ENCODE measurements around the gene USP51.
"Not testable (repeated sequence)": the region's sequence is repeated elsewhere in the genome, so short reads cannot be mapped to it uniquely, and the experiment has no call there.

Gene USP51

GRCh38 chrX:55480390-55481062, 9.1 kb downstream of the USP51 start:
- no peak for DNase-seq (ENCODE audit: low read depth)
- no peak for TF ChIP-seq CTCF (conservative IDR thresholded peaks at IDR 0.05; ENCODE audit: low read depth, low read length)
- no peak overlapping the region for H3K4me3 ChIP-seq (ENCODE audit: low read depth, low read length)

GRCh38 chrX:55479956-55480355, 9.7 kb downstream of the USP51 start:
- DNase-seq (ENCODE audit: low read depth) = not testable (repeated sequence)

GRCh38 chrX:55465791-55466190, 23.9 kb downstream of the USP51 start:
- not testable (repeated sequence) for H3K4me3 ChIP-seq (ENCODE audit: low read depth, low read length); DNase-seq (ENCODE audit: low read depth)

More at GRCh38 chrX:55479956-55480355, 9.7 kb downstream of the USP51 start:
- H3K4me3 ChIP-seq (ENCODE audit: low read depth, low read length) = not testable (repeated sequence)

GRCh38 chrX:55465108-55465507, 24.5 kb downstream of the USP51 start:
- not testable (repeated sequence) for DNase-seq (ENCODE audit: low read depth); H3K4me3 ChIP-seq (ENCODE audit: low read depth, low read length)

- DNase-seq (ENCODE audit: low read depth); H3K4me3 ChIP-seq (ENCODE audit: low read depth, low read length): not testable (repeated sequence)
These were observed 25.6 kb downstream of the USP51 start for GRCh38 chrX:55464050-55464449.

GRCh38 chrX:55459926-55460325, 29.7 kb downstream of the USP51 start:
- not testable (repeated sequence) for H3K4me3 ChIP-seq (ENCODE audit: low read depth, low read length); DNase-seq (ENCODE audit: low read depth)

- DNase-seq (ENCODE audit: low read depth); H3K4me3 ChIP-seq (ENCODE audit: low read depth, low read length): not testable (repeated sequence)
These were observed 30.2 kb downstream of the USP51 start for GRCh38 chrX:55459426-55459825.

GRCh38 chrX:55455708-55456107, 33.9 kb downstream of the USP51 start:
- H3K4me3 ChIP-seq (ENCODE audit: low read depth, low read length) = not testable (repeated sequence)

GRCh38 chrX:55452833-55453124, 36.9 kb downstream of the USP51 start:
- H3K4me3 ChIP-seq (ENCODE audit: low read depth, low read length) = peak overlapping the region; percentile 65
- peak; percentile 2 for DNase-seq (ENCODE audit: low read depth)
- TF ChIP-seq CTCF (conservative IDR thresholded peaks at IDR 0.05; ENCODE audit: low read depth, low read length) = no peak

More at GRCh38 chrX:55455708-55456107, 33.9 kb downstream of the USP51 start:
- not testable (repeated sequence) for DNase-seq (ENCODE audit: low read depth)

GRCh38 chrX:55451990-55452832, 37.4 kb downstream of the USP51 start, which contains the start of gene MAGEH1:
Gene MAGEH1, plus strand, starts transcription at chrX:55452127. Its CDS starts 248 bp downstream, at chrX:55452375.
- H3K4me3 ChIP-seq (ENCODE audit: low read depth, low read length) = peak within 1 kb of the TSS; percentile 65
- TF ChIP-seq CTCF (conservative IDR thresholded peaks at IDR 0.05; ENCODE audit: low read depth, low read length) = no peak
- peak; percentile 75 for DNase-seq (ENCODE audit: low read depth)

GRCh38 chrX:55451626-55451989, 38.0 kb downstream of the USP51 start:
- DNase-seq (ENCODE audit: low read depth) = no peak
- TF ChIP-seq CTCF (conservative IDR thresholded peaks at IDR 0.05; ENCODE audit: low read depth, low read length) = no peak
- H3K4me3 ChIP-seq (ENCODE audit: low read depth, low read length) = peak overlapping the region; percentile 65
